Muscle of leg (tissue), 16 donors: ENCODE data around the gene SACM1L. TPM values are rescaled to one million over a fixed set of nuclear protein-coding genes. Genes with fewer than 3 reads are reported as not detected.

Experiments
- DNase-seq: peaks from one replicate; pipeline ENCODE4 v3.0.0; 2013
- H3K27ac ChIP-seq: one replicate; pipeline ENCODE4 v1.5.1; 2013; ENCODE audit warnings: mild to moderate bottlenecking, low read length, control low read depth
- H3K27me3 ChIP-seq: one replicate; pipeline ENCODE4 v1.6.1; 2013; ENCODE audit warnings: low read length; ENCODE audit not compliant: control insufficient read depth, insufficient read depth
- H3K36me3 ChIP-seq: one replicate; pipeline ENCODE4 v1.6.1; 2013; ENCODE audit warnings: low read length; ENCODE audit not compliant: control insufficient read depth, insufficient read depth
- H3K4me1 ChIP-seq: one replicate; pipeline ENCODE4 v1.6.1; 2013; ENCODE audit warnings: low read length; ENCODE audit not compliant: control insufficient read depth, insufficient read depth
- H3K4me3 ChIP-seq: one replicate; pipeline ENCODE4 v1.5.1; 2013; ENCODE audit warnings: low read length, control low read depth
- H3K9me3 ChIP-seq: replicated peaks from 2 replicates; pipeline ENCODE4 v1.6.1; 2013; ENCODE audit warnings: low read depth, low read length; ENCODE audit not compliant: control insufficient read depth
- WGBS: methylation state at CpG from one replicate; pipeline ENCODE4 v1.1.5; 2013; ENCODE audit warnings: missing lambda C conversion rate; ENCODE audit not compliant: insufficient coverage; 5-methylcytosine and 5-hydroxymethylcytosine counted together
- long read RNA-seq, 11 donors: transcript quantifications; one replicate each; lab custom pipeline, GENCODE V29; 2026
- polyA plus RNA-seq, 8 donors: library from polyadenylated mRNA; unstranded; fragments of 120-200 nt; gene quantifications; one replicate each; pipeline versions ENCODE4 v1.2.1 to v1.2.3, GENCODE V29; 2013; ENCODE audit warnings: inconsistent platforms in 1 of 8, low replicate concordance in 1 of 8; ENCODE audit not compliant: insufficient read length in 8 of 8, insufficient read depth in 1 of 8
- total RNA-seq: library from RNA; stranded (reverse); fragments of 120-200 nt; gene quantifications from one replicate; pipeline ENCODE4 v1.2.4, GENCODE V29; 2013

The SACM1L gene, protein sequence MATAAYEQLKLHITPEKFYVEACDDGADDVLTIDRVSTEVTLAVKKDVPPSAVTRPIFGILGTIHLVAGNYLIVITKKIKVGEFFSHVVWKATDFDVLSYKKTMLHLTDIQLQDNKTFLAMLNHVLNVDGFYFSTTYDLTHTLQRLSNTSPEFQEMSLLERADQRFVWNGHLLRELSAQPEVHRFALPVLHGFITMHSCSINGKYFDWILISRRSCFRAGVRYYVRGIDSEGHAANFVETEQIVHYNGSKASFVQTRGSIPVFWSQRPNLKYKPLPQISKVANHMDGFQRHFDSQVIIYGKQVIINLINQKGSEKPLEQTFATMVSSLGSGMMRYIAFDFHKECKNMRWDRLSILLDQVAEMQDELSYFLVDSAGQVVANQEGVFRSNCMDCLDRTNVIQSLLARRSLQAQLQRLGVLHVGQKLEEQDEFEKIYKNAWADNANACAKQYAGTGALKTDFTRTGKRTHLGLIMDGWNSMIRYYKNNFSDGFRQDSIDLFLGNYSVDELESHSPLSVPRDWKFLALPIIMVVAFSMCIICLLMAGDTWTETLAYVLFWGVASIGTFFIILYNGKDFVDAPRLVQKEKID
- total RNA-seq (24.4 TPM), polyA plus RNA-seq (10 to 100 TPM; 24.8 to 32.5 (median 27.2) TPM)
- long read RNA-seq, donor 1, partial matches to known transcripts = 0 of 1 reads
- long read RNA-seq, donor 1, other reads (novel, unspliced or antisense) = 0 of 1 reads
- long read RNA-seq, donor 2, partial matches to known transcripts = 0 of 1 reads
- long read RNA-seq, donor 2, other reads (novel, unspliced or antisense) = 0 of 1 reads
- long read RNA-seq, donor 3, partial matches to known transcripts = 0 of 5 reads
- long read RNA-seq, donor 3, other reads (novel, unspliced or antisense) = 0 of 5 reads
- long read RNA-seq, donor 4, partial matches to known transcripts = 0 of 3 reads
- long read RNA-seq, donor 4, other reads (novel, unspliced or antisense) = 0 of 3 reads
- long read RNA-seq, donor 5, transcript SACM1L-201 (20 exons, 3,723 nt) = major isoform, 11 of 46 reads
- long read RNA-seq, donor 5, partial matches to known transcripts = 32 of 46 reads
- long read RNA-seq, donor 5, other reads (novel, unspliced or antisense) = 0 of 46 reads
- long read RNA-seq, donor 6, transcript SACM1L-201 (20 exons, 3,723 nt) = major isoform, 10 of 46 reads
- long read RNA-seq, donor 6, partial matches to known transcripts = 36 of 46 reads
- long read RNA-seq, donor 6, other reads (novel, unspliced or antisense) = 0 of 46 reads
- long read RNA-seq, donor 7, partial matches to known transcripts = 0 of 5 reads
- long read RNA-seq, donor 7, other reads (novel, unspliced or antisense) = 0 of 5 reads
- long read RNA-seq, donor 8, transcript SACM1L-201 (20 exons, 3,723 nt) = major isoform, 5 of 16 reads
- long read RNA-seq, donor 8, partial matches to known transcripts = 10 of 16 reads
- long read RNA-seq, donor 8, other reads (novel, unspliced or antisense) = 0 of 16 reads
- long read RNA-seq, donor 9, transcript SACM1L-201 (20 exons, 3,723 nt) = major isoform, 5 of 7 reads
- long read RNA-seq, donor 9, partial matches to known transcripts = 0 of 7 reads
- long read RNA-seq, donor 9, other reads (novel, unspliced or antisense) = 0 of 7 reads
- long read RNA-seq, donor 10, transcript SACM1L-201 (20 exons, 3,723 nt) = major isoform, 8 of 11 reads
- long read RNA-seq, donor 10, partial matches to known transcripts = 0 of 11 reads
- long read RNA-seq, donor 10, other reads (novel, unspliced or antisense) = 0 of 11 reads
- long read RNA-seq, donor 11 = 0 reads

- H3K9me3 ChIP-seq = no peaks in the 10 kb centered on the region
- peaks cover 2% of the 10 kb centered on the region for H3K36me3 ChIP-seq
- peaks cover 14% of the 10 kb centered on the region for H3K4me1 ChIP-seq
- DNase-seq = peak; percentile 100
- WGBS = under 1% methylated on average over 78 of the region's 81 CpGs
- no peaks in the 10 kb centered on the region for H3K27me3 ChIP-seq
- H3K4me3 ChIP-seq = peak within 1 kb of the TSS; percentile 86
- peak within 1 kb of the TSS; percentile 93 for H3K27ac ChIP-seq
Observed at GRCh38 chr3:45688882-45689786, at the start of gene SACM1L. TSS of gene SACM1L (plus strand) at chr3:45689396. CDS start at chr3:45689466, 70 bp downstream.

GRCh38 chr3:45640091-45640507 is 49.1 kb upstream of the SACM1L start:
- H3K36me3 ChIP-seq = peaks cover 36% of the 10 kb centered on the region
- no peaks in the 10 kb centered on the region for H3K27me3 ChIP-seq
- H3K27ac ChIP-seq = no peak overlapping the region
- DNase-seq = no peak
- peaks cover 6% of the 10 kb centered on the region for H3K4me1 ChIP-seq
- H3K4me3 ChIP-seq = no peak overlapping the region
- 80% methylated on average over 1 of the region's 1 CpG for WGBS
- no peaks in the 10 kb centered on the region for H3K9me3 ChIP-seq

GRCh38 chr3:45640724-45641361 is 48.4 kb upstream of the SACM1L start:
- 87% methylated on average over 4 of the region's 4 CpGs for WGBS
- no peak overlapping the region for H3K4me3 ChIP-seq
- H3K9me3 ChIP-seq = no peaks in the 10 kb centered on the region
- H3K36me3 ChIP-seq = peaks cover 38% of the 10 kb centered on the region
- H3K4me1 ChIP-seq = peaks cover 10% of the 10 kb centered on the region
- DNase-seq = no peak
- H3K27me3 ChIP-seq = no peaks in the 10 kb centered on the region
- H3K27ac ChIP-seq = no peak overlapping the region

- H3K27me3 ChIP-seq = no peaks in the 10 kb centered on the region
- H3K9me3 ChIP-seq = no peaks in the 10 kb centered on the region
- WGBS = no CpG with 5 or more reads among the region's 2 CpGs
- peaks cover 13% of the 10 kb centered on the region for H3K4me1 ChIP-seq
- no peak for DNase-seq
- H3K27ac ChIP-seq = no peak overlapping the region
- H3K4me3 ChIP-seq = no peak overlapping the region
- H3K36me3 ChIP-seq = peaks cover 32% of the 10 kb centered on the region
Observed at GRCh38 chr3:45641756-45642155, 47.4 kb upstream of the SACM1L start.

- Histone ChIP-seq H3K9me3 (no peaks in the 10 kb centered on the region), H3K27ac (no peak overlapping the region), H3K4me3 (no peak overlapping the region), H3K27me3 (no peaks in the 10 kb centered on the region), H3K4me1 (peaks cover 18% of the 10 kb centered on the region), H3K36me3 (peaks cover 24% of the 10 kb centered on the region)
- no peak for DNase-seq
- WGBS = 78% methylated on average over 1 of the region's 6 CpGs
Observed at GRCh38 chr3:45642731-45643152, 46.5 kb upstream of the SACM1L start.

DNA sequence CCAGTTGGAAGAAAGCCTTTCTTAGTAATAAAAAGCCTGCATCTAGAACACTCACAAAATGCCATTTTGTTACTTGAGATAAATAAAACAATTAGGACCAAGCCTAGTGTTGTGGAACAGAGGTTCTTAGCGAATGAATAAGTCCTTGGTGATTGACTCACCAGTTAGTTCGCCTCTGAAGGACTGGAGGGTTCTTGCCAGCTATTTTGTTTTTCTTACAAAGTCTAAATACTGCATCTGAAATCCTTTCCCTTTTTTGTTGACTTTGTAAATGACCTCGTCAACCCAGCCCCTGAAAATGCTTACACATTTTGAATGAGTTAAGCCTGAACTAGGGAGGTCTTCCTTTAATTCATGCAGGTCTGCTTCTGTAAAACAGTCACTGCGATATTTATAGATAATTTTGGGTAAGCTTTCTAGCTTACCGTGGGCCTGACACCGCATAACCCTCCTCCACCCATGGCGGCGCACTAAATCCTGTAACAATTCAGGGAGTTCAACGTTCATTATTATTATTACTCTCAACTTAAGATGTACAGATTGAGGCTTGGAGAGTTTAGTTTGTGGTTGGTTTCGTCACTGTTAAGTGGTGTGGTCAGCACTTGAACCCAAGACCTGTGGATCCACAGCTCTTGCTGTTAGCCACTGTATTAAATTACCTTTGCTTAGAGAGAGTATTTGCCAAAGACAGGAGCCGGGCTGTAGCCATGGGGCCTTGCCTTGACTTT is 45.0 kb upstream of the SACM1L start:
- no peaks in the 10 kb centered on the region for H3K9me3 ChIP-seq
- DNase-seq = no peak
- WGBS = 100% methylated on average over 2 of the region's 11 CpGs
- peaks cover 18% of the 10 kb centered on the region for H3K4me1 ChIP-seq
- no peak overlapping the region for H3K27ac ChIP-seq
- H3K36me3 ChIP-seq = peaks cover 23% of the 10 kb centered on the region
- no peak overlapping the region for H3K4me3 ChIP-seq
- no peaks in the 10 kb centered on the region for H3K27me3 ChIP-seq

DNA sequence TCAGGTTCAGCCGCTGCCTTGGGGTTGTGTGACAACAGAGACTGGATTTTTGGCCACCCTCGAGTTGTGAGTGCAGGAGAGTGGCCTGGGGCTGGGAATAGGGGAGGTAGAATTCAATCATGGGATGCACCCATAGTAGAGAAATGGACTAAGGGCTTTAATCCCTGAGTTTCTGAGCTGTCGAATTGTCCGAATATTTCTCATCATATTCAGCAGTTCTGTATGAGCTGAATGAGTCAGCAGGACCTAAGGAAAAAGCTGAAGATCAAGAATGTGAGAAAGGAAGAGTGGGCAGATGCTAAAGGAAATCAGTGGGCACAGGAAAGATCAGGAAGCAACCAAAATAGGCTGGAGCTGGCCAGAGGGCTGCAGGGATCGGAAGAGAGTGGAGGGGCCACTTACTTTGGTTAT is 44.4 kb upstream of the SACM1L start:
- no peaks in the 10 kb centered on the region for H3K27me3 ChIP-seq
- no peaks in the 10 kb centered on the region for H3K9me3 ChIP-seq
- no peak overlapping the region for H3K4me3 ChIP-seq
- H3K36me3 ChIP-seq = peaks cover 23% of the 10 kb centered on the region
- WGBS = 71% methylated on average over 4 of the region's 5 CpGs
- DNase-seq = no peak
- H3K27ac ChIP-seq = no peak overlapping the region
- peaks cover 18% of the 10 kb centered on the region for H3K4me1 ChIP-seq
